GM21528 (cell line): Measurements from ENCODE around the gene FHIT.

Experiments
- ATAC-seq: cut with Tn5 transposase; IDR thresholded peaks from one replicate; pipeline ENCODE4 v1.9.1; 2021; ENCODE audit warnings: mild to moderate bottlenecking, moderate library complexity; ENCODE audit not compliant: unreplicated experiment, low FRiP score

The FHIT gene

GRCh38 chr3:60792249-60792852 is 458.9 kb downstream of the FHIT start:
- no peak for ATAC-seq

- no peak for ATAC-seq
Observed at GRCh38 chr3:60788185-60788584, 463.1 kb downstream of the FHIT start.

DNA sequence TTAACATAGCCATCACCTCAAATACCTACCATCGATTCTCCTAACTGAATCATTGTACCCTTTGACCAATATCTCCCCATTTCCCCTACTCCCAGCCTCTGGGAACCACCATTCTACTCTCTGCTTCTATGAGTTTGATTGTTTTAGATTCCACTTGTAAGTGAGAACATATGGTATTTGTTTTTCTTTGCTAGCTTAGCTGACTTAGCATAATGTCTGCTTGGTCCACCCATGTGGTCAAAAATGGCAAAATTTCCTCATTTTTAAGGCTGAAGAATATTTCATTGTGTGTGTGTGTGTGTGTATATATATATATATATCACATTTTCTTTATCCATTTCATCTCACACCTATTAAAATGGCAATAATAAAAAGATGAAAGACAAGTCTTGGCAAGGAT is 469.3 kb downstream of the FHIT start:
- ATAC-seq: no peak

DNA sequence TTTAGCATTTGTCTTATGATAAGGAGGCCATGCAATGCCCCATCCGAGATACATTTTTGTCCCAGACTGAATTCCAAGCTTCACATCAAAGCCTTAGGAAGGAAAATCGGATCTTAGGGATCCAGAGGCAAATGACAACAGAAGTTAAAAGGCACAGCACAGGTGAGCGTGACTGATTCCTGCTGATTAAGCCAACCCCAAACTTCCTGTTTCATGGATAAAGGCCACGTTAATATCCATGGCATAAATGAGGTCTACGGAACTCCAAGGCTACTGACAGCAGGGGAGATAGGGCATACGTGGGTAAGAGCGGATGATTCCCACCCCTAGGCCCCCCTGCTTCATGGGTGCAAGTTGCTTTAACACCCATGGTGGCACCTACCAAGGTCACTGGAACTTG is 471.6 kb downstream of the FHIT start:
- no peak for ATAC-seq

GRCh38 chr3:60775985-60776384 is 475.3 kb downstream of the FHIT start:
- no peak for ATAC-seq

DNA sequence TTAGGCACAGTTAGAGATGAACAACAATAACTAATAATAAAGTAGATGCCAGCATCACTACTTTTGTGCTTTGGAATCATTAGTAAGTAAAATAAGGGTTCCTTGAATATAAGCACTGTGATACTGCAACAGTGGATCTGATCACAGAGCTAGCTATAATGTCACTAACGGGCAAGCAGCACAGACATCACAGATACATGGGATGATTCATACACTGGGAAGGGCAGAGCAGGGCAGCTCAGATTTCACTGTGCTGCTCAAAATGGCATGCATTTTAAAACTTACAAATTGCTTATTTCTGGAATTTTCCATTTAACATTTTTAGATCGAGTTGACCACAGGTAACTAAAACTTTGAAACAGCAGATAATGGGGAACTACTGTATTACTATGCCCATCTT is 476.6 kb downstream of the FHIT start:
- ATAC-seq: no peak

DNA sequence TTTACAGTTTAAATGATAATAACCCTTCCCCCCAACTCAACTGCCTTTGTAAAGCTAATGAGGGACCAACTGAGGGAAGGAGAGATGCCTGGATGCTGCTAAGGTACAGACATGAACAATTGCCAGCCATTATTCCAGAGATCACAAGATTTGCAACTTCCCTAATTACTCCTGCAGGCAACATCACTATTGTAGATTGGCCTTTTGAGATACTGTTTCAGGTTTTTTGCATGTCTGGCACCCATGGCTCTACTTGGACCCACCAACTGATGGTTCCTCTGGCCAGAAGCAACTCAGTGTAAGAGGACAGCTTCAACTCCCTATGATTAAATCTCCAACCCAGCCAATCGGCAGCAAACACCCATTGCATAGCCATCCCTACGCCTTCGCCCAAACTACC is 478.7 kb downstream of the FHIT start:
- ATAC-seq: no peak

GRCh38 chr3:60771766-60772165 is 479.5 kb downstream of the FHIT start:
- no peak for ATAC-seq

GRCh38 chr3:60770532-60770931 is 480.7 kb downstream of the FHIT start:
- no peak for ATAC-seq

DNA sequence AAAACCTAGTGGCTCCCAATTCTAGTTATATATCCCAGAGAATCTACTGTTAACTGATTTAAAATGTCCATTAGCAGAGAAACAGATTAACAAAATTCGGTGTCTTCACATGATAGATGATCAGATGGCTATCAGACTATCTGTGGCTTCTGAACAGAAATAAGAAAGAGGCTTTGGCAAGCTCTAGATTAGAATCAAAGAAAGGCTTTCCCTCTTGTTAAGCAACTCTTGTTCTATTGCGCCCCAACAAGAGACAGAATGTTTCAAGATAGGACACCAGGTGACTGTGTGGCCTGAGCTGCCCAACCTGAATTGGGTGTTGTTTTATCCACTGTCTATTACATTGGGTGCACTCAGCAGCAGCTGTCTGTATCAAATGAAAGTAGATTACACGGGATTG is 483.7 kb downstream of the FHIT start:
- no peak for ATAC-seq

DNA sequence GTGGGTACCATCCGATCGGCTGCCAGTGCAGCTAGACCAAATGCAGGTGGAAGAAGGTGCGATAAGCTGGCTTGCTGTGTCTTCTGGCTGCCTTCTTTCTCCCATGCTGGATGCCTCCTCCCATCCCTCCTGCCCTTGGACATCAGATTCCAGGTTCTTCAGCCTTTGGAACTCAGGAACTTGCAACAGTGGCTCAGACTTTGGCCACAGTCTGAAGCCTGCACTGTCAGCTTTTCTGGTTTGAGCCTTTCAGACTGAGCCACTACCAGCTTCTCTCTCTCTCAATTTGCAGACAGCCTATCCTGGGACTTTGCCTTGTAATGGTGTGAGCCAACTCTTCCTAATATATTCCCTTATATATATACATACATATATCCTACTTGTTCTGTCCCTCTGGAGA is 485.5 kb downstream of the FHIT start:
- no peak for ATAC-seq

- ATAC-seq: no peak
Observed at GRCh38 chr3:60764870-60765269, 486.4 kb downstream of the FHIT start.

GRCh38 chr3:60760145-60760544 is 491.1 kb downstream of the FHIT start:
- no peak for ATAC-seq

DNA sequence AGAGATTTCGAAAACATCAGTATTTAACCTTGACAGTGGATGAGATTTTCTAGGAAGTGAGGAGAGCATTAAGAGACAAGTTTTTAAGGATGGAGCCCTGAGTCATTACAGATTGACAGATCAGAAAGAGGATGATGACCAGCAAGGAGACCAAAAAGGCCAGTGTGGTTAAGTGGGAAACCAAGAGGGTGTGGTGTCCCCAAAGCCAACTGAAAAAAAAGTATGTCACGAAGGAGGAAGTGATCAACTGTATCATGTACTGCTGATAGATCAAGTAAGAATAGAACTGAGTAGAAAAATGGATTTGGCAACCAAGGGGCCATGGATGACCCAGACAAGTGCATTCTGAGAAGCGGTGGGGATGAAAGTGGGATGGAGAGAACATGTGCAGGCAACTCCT is 491.8 kb downstream of the FHIT start:
- no peak for ATAC-seq

DNA sequence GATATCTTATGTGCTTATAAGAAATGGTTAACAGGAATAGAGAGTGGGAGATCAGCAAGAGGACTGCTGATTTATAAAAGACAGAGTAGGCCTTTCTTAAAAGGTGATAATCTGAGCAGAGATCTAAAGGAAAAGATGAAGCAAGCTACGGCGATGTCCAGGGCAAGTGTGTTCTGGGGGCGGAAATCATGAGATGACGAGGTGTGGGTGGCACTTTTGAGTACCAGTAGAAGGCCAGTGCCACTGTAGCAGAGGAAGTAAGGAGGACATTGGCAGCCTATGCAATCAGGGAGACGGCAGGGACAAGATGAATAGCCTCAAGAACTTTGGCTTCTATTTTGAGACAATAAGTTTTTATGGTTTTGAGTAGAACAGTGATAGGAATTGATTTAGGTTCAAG is 492.4 kb downstream of the FHIT start:
- no peak for ATAC-seq

DNA sequence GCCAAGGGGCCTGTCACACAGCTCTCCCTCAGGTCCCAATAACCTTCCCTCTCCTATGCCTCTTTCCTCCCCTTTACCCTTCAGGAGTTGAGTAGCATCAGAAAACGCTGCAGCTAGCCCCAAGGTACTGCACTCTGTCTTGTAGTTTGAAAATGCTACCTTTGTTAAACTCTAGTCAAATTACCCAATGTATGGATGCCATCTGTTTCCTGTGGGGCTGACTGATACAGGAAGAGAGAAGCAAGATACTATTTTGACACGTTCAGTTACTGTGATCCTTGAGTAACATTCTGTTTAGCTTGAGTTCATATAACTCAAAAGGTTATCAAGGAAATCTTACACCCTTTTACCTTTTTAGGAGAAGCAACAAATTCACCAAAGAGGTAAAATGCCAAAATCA is 493.1 kb downstream of the FHIT start:
- ATAC-seq: no peak

DNA sequence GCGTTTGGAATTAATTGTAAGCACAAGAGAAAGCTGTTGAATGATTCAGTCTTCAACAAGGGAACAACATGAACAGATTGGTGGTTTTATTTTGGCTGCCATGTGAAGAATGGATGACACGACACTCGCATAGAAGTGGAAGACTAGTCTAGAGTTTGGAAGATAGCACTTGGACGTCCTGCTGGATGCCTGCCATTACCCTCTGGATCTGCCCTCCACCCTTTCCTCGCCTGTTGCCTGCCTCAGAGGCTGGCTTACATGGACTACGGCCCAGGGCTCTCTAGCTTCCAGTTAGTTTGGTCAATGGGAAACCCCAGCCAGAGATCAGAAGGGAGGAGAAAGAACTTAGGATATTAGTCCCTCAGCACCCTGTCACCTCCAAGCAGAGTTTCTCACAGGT is 493.5 kb downstream of the FHIT start:
- no peak for ATAC-seq

- no peak for ATAC-seq
Observed at GRCh38 chr3:60756241-60757030, 494.8 kb downstream of the FHIT start.

- no peak for ATAC-seq
Observed at GRCh38 chr3:60755094-60755493, 496.2 kb downstream of the FHIT start.

DNA sequence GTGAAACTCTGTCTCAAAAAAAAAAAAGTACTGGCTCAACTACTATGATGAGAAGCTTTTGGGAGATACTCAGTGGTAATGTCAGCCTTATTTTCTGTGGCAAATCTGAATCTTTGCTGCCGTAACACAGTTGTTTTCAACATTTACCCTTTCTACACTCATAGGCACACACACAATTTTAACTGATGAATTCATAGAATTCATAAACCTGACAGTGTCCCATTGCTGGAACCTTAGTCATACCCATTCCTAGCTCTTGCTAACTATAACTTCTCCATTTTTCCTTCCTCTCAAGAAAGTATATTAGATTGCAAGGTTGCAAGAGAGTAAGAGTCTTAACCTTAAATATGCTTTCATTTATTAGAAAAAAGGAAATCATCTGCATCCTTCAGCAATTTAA is 496.6 kb downstream of the FHIT start:
- no peak for ATAC-seq

DNA sequence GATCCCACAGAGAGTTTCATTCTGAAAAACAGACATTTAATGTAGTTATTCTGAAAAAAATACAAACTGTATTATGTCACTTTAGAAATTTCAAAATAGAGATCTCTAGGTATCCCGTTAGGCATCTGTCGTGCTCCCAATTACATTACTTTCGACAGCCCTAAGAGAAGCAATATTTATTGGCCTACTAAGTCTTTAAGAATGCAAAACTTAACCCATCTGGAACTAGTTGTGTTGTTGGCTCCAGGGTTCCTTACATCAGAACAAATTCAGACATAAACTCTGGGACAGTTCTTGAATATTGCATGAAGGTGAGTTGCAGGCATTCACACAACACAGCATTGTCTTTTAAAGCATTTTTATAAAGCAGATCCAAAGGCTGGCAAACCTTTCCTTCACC is 498.4 kb downstream of the FHIT start:
- no peak for ATAC-seq

DNA sequence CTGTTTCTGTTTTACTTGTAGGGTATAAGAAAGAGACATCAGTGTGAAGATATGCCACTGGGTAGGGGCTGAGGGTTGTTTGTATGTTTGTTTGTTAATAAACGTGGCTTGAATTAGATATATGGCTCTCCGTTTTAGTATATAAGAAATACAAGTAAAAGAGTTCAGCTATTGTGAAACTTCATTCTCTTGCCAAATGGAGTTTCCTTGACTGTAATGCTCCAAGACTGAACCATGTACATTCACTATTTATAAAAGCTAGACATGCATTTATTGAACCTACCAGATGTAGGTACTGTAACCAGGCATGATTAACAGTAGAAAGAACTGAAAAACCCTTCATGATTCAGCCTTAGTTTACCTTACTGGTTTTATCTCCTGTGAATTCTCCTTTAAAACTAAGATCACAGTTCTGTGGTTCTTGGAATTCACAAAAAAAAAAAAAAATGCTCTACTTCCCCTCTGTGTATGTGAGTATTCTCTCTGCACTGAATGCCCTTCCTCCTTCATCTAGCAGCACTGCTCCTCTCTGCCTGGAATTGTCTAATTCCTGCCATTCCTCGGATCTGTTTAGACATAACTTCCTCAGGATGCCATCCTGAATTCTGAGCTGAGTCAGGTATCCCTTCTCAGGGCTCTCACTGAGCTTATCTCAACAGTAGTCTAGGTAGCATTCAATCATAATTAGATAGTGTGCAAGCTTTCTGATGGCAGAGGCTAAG is 504.4 kb downstream of the FHIT start:
- ATAC-seq: no peak
